Measurements from ENCODE around the gene IL16. TPM values are rescaled to one million over a fixed set of nuclear protein-coding genes. Genes with fewer than 3 reads are reported as not detected.
"Not testable (repeated sequence)": the region's sequence is repeated elsewhere in the genome, so short reads cannot be mapped to it uniquely, and the experiment has no call there.

IL16 gene
- total RNA-seq, 2 donors from 2014 or later = 87.1 to 104 TPM

DNA sequence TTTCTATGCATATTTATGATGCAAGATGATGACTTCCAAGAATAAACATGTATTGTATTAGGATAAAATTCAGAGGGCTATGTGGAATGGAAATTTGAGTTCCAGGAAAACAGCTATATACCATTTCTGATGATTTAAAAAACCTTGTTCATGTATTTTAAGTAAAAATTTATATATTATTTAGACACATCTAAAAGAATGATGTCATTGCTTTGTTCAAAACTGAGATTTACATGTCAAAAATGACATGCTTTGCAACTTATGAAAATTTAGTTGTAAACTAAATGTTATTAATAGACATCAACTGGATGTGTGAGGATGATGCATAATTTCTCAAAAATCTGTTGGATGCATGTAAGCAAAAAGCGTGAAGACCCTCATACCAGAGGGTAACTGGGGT lies 125.0 kb downstream of the IL16 start:
- no peak overlapping the region for H3K4me3 Mint-ChIP-seq

DNA sequence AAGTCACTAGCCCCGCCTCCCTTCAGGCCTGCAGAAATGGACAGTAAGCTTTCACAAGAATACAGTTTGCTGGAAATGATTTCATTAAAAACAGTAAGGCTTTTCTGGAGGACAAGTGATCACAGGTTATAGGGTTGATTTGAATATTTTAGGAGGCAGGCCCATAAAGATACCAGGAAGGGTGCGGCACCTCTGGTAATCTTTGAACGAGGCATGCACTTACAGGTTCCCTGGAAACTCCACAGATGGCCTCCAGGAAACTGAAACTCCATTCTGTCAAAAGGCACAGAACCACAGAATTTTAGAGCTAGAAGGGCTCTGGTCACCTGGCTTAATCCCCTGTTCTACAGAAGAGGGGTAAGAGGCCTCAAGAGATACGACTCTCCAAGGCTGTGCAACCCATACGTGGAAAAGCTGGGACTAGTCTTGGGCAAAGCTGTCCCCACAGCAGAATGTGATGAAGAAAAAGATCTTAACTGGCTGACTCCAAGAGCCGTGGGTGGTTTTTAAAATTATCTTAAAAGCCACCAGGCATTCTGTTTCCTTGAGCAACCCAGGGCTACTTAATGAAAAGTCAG lies 126.1 kb downstream of the IL16 start:
- no peaks in the 10 kb centered on the region for H3K27me3 Mint-ChIP-seq
- DNase-seq = no peak
- peak overlapping the region; percentile 53 for H3K4me3 Mint-ChIP-seq
- no peaks in the 10 kb centered on the region for H3K9me3 ChIP-seq (ENCODE audit: control insufficient read depth, low read length, poor library complexity, severe bottlenecking)
- H3K36me3 Mint-ChIP-seq (ENCODE audit: low read depth) = peaks cover 4% of the 10 kb centered on the region
- peaks cover 28% of the 10 kb centered on the region for H3K4me1 Mint-ChIP-seq
- ATAC-seq = no peak
- H3K27ac Mint-ChIP-seq = peak overlapping the region; percentile 91

More for the DNA sequence above, 125.0 kb downstream of the IL16 start:
- no peak for ATAC-seq
- H3K9me3 ChIP-seq (ENCODE audit: control insufficient read depth, low read length, poor library complexity, severe bottlenecking) = no peaks in the 10 kb centered on the region
- H3K27ac Mint-ChIP-seq = no peak overlapping the region
- peaks cover 4% of the 10 kb centered on the region for H3K36me3 Mint-ChIP-seq (ENCODE audit: low read depth)
- no peak for DNase-seq
- H3K27me3 Mint-ChIP-seq = no peaks in the 10 kb centered on the region
- peaks cover 28% of the 10 kb centered on the region for H3K4me1 Mint-ChIP-seq

DNA sequence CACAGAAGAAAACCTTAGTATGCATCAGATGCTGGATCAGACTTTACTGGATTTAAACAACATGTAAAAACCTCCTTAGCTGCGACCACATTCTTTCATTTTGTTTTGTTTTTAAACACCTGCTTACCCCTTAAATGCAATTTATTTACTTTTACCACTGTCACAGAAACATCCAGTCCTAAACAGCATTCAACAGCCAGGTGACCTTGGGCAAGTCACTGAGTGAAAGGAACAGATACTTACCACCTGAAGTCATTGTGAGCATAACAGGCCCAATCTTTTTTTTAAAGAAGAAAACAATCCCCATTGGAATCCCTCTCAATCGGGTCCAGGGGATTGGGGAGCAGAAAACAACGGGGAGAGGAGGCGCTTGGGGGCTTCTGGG lies 126.9 kb downstream of the IL16 start:
- peaks cover 27% of the 10 kb centered on the region for H3K4me1 Mint-ChIP-seq
- H3K27ac Mint-ChIP-seq = peak overlapping the region; percentile 91
- no peaks in the 10 kb centered on the region for H3K9me3 ChIP-seq (ENCODE audit: control insufficient read depth, low read length, poor library complexity, severe bottlenecking)
- DNase-seq = no peak
- H3K27me3 Mint-ChIP-seq = no peaks in the 10 kb centered on the region
- peaks cover 3% of the 10 kb centered on the region for H3K36me3 Mint-ChIP-seq (ENCODE audit: low read depth)
- H3K4me3 Mint-ChIP-seq = peak overlapping the region; percentile 98
- peak; percentile 18 for ATAC-seq

DNA sequence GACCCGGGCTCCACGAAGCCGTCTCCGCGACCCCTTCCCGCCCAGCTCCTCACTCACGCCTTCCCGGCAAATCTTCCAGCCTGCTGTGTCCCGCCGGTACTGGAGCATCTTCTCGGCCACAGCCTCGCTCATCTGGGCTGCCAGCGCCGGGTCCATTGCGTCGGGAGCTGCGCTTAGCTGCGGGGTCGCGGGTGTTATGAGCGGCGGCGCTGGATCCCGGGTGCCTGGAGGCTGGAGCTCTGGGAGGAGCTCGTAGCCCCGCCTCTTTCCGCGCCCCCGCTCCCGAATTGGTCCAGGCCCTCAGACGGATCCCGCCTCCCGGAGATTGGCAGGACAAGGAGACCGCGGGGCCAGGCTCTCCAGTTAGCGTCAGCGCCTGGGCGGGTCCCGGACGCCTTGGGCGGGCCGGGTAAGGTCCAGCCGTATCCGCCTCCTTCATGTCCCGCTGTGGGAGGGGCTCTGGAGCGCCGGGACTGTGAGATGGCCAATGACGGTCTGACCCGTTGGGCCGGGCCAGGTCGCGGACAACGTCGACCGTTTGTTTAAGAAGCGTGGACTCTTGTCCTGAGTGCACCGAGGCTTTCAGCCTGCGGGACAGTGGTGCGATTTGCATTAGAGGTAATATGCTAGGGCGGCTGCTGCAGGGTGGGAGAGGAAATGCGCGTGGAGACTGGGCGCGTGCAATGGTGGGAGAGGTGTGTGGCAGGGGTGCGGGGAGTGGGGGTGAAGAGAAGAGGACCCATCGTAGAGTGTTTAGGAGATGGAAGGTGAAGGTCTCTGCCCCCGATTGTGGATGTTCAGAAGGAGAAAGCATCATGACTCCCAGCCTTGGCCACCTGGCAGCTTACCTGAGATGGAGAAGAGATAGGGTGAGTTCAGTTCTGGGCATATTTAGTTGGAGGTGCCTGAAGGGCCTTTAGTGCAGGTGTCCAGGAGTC lies 127.5 kb downstream of the IL16 start, which contains the start of gene STARD5:
TSS of gene STARD5 (minus strand) at position 198 of the 938 bp plus-strand sequence. CDS start at position 156, 42 bp downstream.
- Mint-ChIP-seq H3K27me3 (no peaks in the 10 kb centered on the region), H3K4me1 (peaks cover 24% of the 10 kb centered on the region), H3K36me3 (ENCODE audit: low read depth) (no peaks in the 10 kb centered on the region), H3K27ac (peak within 1 kb of the TSS; percentile 91), H3K4me3 (peak within 1 kb of the TSS; percentile 98)
- DNase-seq = peak; percentile 85 to 93 (median 93)
- peak; percentile 99 for ATAC-seq
- H3K9me3 ChIP-seq (ENCODE audit: control insufficient read depth, low read length, poor library complexity, severe bottlenecking) = no peaks in the 10 kb centered on the region

GRCh38 chr15:81326466-81327212 lies 130.0 kb downstream of the IL16 start:
- H3K9me3 ChIP-seq (ENCODE audit: control insufficient read depth, low read length, poor library complexity, severe bottlenecking) = no peaks in the 10 kb centered on the region
- Mint-ChIP-seq H3K4me3 (no peak overlapping the region), H3K27me3 (no peaks in the 10 kb centered on the region), H3K27ac (no peak overlapping the region), H3K4me1 (peaks cover 29% of the 10 kb centered on the region), H3K36me3 (ENCODE audit: low read depth) (no peaks in the 10 kb centered on the region)
- no peak for DNase-seq
- ATAC-seq = no peak

- H3K9me3 ChIP-seq (ENCODE audit: control insufficient read depth, low read length, poor library complexity, severe bottlenecking) = no peaks in the 10 kb centered on the region
- Mint-ChIP-seq H3K4me1 (peaks cover 27% of the 10 kb centered on the region), H3K27ac (no peak overlapping the region), H3K27me3 (no peaks in the 10 kb centered on the region), H3K4me3 (no peak overlapping the region), H3K36me3 (ENCODE audit: low read depth) (no peaks in the 10 kb centered on the region)
- DNase-seq = no peak
- ATAC-seq = no peak
Measured at GRCh38 chr15:81327516-81327915, 130.8 kb downstream of the IL16 start.

DNA sequence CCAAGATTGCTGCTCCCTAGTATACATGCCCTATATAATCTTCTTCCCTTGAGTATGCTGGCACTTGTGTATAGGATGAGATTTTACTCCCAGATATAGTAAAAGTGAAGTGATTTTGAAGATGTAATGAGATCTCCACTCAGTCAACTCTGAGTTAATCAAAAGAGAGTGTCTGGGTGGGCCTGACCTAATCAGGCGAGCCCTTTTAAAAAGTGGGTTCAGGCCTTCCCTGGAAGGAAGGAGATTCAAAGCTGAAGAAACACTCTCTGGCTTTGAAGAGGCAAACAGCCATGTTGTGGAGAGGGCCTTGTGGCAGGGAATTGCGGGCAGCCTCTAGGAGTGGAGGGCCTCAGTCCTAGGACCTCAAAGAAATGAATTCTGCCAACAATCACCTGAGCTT lies 132.8 kb downstream of the IL16 start:
- H3K4me1 Mint-ChIP-seq = peaks cover 14% of the 10 kb centered on the region
- H3K9me3 ChIP-seq (ENCODE audit: control insufficient read depth, low read length, poor library complexity, severe bottlenecking) = no peaks in the 10 kb centered on the region
- no peaks in the 10 kb centered on the region for H3K36me3 Mint-ChIP-seq (ENCODE audit: low read depth)
- no peak for ATAC-seq
- DNase-seq = no peak
- no peak overlapping the region for H3K27ac Mint-ChIP-seq
- no peak overlapping the region for H3K4me3 Mint-ChIP-seq
- no peaks in the 10 kb centered on the region for H3K27me3 Mint-ChIP-seq

DNA sequence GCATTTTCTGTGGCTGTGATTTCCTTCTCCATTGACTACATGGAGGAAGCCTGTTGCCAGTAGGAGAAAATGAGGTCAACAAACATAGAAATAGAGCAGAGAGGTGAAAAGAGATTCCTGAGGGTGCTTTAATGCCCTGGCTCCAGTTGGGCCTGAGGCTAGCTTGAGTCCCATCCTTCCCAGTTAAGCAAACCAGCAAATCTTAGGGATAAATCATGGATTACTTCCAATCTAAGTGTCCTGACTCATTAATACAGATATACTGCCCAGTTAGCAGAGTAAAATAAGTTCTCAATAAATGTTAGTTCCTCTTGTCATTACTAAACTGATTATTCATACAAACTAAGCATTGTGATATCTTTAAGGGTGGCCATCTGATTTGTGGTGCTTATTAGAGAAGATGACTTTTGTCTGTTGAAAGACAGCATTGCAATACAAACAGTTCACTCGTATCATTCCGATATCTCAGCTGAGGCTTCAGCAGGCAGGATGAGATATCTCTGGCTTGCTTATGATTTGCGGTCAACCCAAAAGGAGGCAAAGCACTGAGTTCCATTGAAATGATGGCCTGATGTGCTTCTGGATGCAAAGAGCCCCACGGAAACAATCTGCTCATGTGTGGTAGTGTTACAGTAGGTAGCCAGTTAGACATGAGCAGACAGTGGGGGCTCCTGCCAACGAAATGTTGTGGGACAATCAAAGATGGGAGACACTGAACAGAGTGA lies 133.8 kb downstream of the IL16 start:
- Mint-ChIP-seq H3K27me3 (no peaks in the 10 kb centered on the region), H3K27ac (no peak overlapping the region), H3K4me3 (no peak overlapping the region), H3K36me3 (ENCODE audit: low read depth) (no peaks in the 10 kb centered on the region), H3K4me1 (peaks cover 7% of the 10 kb centered on the region)
- DNase-seq = no peak
- no peaks in the 10 kb centered on the region for H3K9me3 ChIP-seq (ENCODE audit: control insufficient read depth, low read length, poor library complexity, severe bottlenecking)
- ATAC-seq = no peak

GRCh38 chr15:81331141-81331540 lies 134.5 kb downstream of the IL16 start:
- H3K27me3 Mint-ChIP-seq; H3K4me3 Mint-ChIP-seq; DNase-seq; H3K4me1 Mint-ChIP-seq; ATAC-seq; H3K36me3 Mint-ChIP-seq (ENCODE audit: low read depth); H3K9me3 ChIP-seq (ENCODE audit: control insufficient read depth, low read length, poor library complexity, severe bottlenecking): not testable (repeated sequence)
- H3K27ac Mint-ChIP-seq = peak overlapping the region; percentile 27

GRCh38 chr15:81331600-81331999 lies 134.9 kb downstream of the IL16 start:
- no peak overlapping the region for H3K4me3 Mint-ChIP-seq
- no peak for ATAC-seq

DNA sequence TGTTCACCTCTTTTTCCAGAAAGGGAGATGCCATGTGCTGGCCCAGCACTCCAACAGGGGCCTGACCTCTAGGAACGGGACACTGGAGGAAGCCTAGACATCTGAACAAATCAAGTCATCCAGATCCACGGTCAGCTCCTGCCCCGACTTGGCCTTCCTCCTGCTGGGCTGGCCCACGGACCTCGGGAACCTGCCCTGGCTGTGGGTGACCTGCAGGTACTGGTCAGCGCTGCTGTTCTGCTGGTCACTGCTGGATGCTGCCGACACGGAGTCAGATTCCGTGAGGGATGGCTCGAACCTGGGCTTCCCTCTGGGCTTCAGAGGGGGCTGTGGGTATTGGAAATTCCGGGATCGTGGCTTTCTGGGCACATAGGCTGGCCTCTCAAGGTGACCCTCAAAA lies 135.6 kb downstream of the IL16 start:
- no peaks in the 10 kb centered on the region for H3K9me3 ChIP-seq (ENCODE audit: control insufficient read depth, low read length, poor library complexity, severe bottlenecking)
- Mint-ChIP-seq H3K4me3 (no peak overlapping the region), H3K36me3 (ENCODE audit: low read depth) (no peaks in the 10 kb centered on the region), H3K4me1 (peaks cover 12% of the 10 kb centered on the region), H3K27me3 (no peaks in the 10 kb centered on the region), H3K27ac (peak overlapping the region; percentile 27)
- no peak for ATAC-seq
- no peak for DNase-seq

More at GRCh38 chr15:81331600-81331999, 134.9 kb downstream of the IL16 start:
- H3K27ac Mint-ChIP-seq = peak overlapping the region; percentile 27
- peaks cover 10% of the 10 kb centered on the region for H3K4me1 Mint-ChIP-seq
- no peak for DNase-seq
- no peaks in the 10 kb centered on the region for H3K27me3 Mint-ChIP-seq
- H3K36me3 Mint-ChIP-seq (ENCODE audit: low read depth) = no peaks in the 10 kb centered on the region
- no peaks in the 10 kb centered on the region for H3K9me3 ChIP-seq (ENCODE audit: control insufficient read depth, low read length, poor library complexity, severe bottlenecking)

- H3K27ac Mint-ChIP-seq = peak overlapping the region; percentile 24
- no peak for DNase-seq
- H3K27me3 Mint-ChIP-seq = no peaks in the 10 kb centered on the region
- peaks cover 12% of the 10 kb centered on the region for H3K4me1 Mint-ChIP-seq
- ATAC-seq = no peak
- no peaks in the 10 kb centered on the region for H3K9me3 ChIP-seq (ENCODE audit: control insufficient read depth, low read length, poor library complexity, severe bottlenecking)
- no peaks in the 10 kb centered on the region for H3K36me3 Mint-ChIP-seq (ENCODE audit: low read depth)
- no peak overlapping the region for H3K4me3 Mint-ChIP-seq
Measured at GRCh38 chr15:81333363-81333762, 136.7 kb downstream of the IL16 start.

Data from T-helper 17 cell (primary cell).